Fibroblast of skin of left biceps (primary cell): ENCODE data around the gene SPATA32.

Experiments
- DNase-seq, 2 experiments: peaks; one replicate each; pipeline ENCODE4 v3.0.0-alpha.2; 2013; ENCODE audit warnings: low read depth in 2 of 2

SPATA32 gene

GRCh38 chr17:45247429-45248131 is 14.3 kb downstream of the SPATA32 start:
- DNase-seq: no peak

- DNase-seq: no peak
Observed at GRCh38 chr17:45246861-45247428, 14.9 kb downstream of the SPATA32 start.

- DNase-seq: no peak
Observed at GRCh38 chr17:45246338-45246737, 15.6 kb downstream of the SPATA32 start.

GRCh38 chr17:45244725-45245656 is 16.9 kb downstream of the SPATA32 start:
- no peak for DNase-seq

- DNase-seq: no peak
Observed at GRCh38 chr17:45243750-45244149, 18.1 kb downstream of the SPATA32 start.

GRCh38 chr17:45242029-45242414 is 19.9 kb downstream of the SPATA32 start:
- DNase-seq: no peak

GRCh38 chr17:45241328-45242028 is 20.4 kb downstream of the SPATA32 start:
- DNase-seq: no peak

GRCh38 chr17:45240905-45241327 is 21.0 kb downstream of the SPATA32 start:
- DNase-seq: no peak

GRCh38 chr17:45238155-45238774 is 23.6 kb downstream of the SPATA32 start:
- no peak for DNase-seq

GRCh38 chr17:45237686-45238085 is 24.2 kb downstream of the SPATA32 start:
- DNase-seq: no peak

- DNase-seq: no peak
Observed at GRCh38 chr17:45236282-45236606, 25.6 kb downstream of the SPATA32 start.

GRCh38 chr17:45235416-45236281 is 26.2 kb downstream of the SPATA32 start:
- peak; percentile 19 to 36 for DNase-seq

GRCh38 chr17:45234641-45235415 is 27.1 kb downstream of the SPATA32 start:
- DNase-seq: no peak

- no peak for DNase-seq
Observed at GRCh38 chr17:45233423-45233924, 28.4 kb downstream of the SPATA32 start.

- DNase-seq: no peak
Observed at GRCh38 chr17:45232514-45233422, 29.1 kb downstream of the SPATA32 start.

GRCh38 chr17:45231481-45232116 is 30.3 kb downstream of the SPATA32 start:
- no peak for DNase-seq

GRCh38 chr17:45230787-45231480 is 31.0 kb downstream of the SPATA32 start:
- DNase-seq: no peak

GRCh38 chr17:45230410-45230786 is 31.5 kb downstream of the SPATA32 start:
- DNase-seq: no peak
